Neural progenitor cell (in vitro differentiated cells): ENCODE data around the gene DISP3.

ENCODE experiments used
- CTCF ChIP-seq: fragments of 200-600 bp; sonication (generic); IDR thresholded peaks from 2 replicates; pipeline ENCODE4 v1.5.1; 2017; ENCODE audit warnings: antibody characterized with exemption, mild to moderate bottlenecking
- EZH2 ChIP-seq: fragments of 200-600 bp; sonication (generic); IDR thresholded peaks from 2 replicates; pipeline ENCODE4 v1.6.1; 2017; ENCODE audit warnings: antibody characterized with exemption, mild to moderate bottlenecking, moderate library complexity
- EZH2phosphoT487 ChIP-seq: fragments of 200-600 bp; sonication (generic); IDR thresholded peaks from 2 replicates; pipeline ENCODE4 v1.6.1; 2017; ENCODE audit warnings: antibody characterized with exemption

- TF ChIP-seq CTCF (no peak), EZH2 (no peak), EZH2phosphoT487 (no peak)
Observed at GRCh38 chr1:11564237-11564636, 85.3 kb downstream of the DISP3 start.
